ENCODE measurements around the gene BNC2.

Gene BNC2

GRCh38 chr9:16559418-16560188, 310.9 kb downstream of the BNC2 start:
- DNase-seq (ENCODE audit: low spot score) (no peak), ATAC-seq (ENCODE audit: low read depth) (no peak)

GRCh38 chr9:16555802-16556201, 314.7 kb downstream of the BNC2 start:
- no peak overlapping the region for H3K4me3 ChIP-seq (ENCODE audit: severe bottlenecking)
- H3K4me1 ChIP-seq (ENCODE audit: insufficient read depth, poor library complexity, severe bottlenecking) = no peaks in the 10 kb centered on the region
- no peaks in the 10 kb centered on the region for H3K27me3 ChIP-seq (ENCODE audit: insufficient read depth, poor library complexity, severe bottlenecking)
- no peaks in the 10 kb centered on the region for H3K36me3 ChIP-seq (ENCODE audit: low read depth)
- no peak for TF ChIP-seq CTCF (IDR thresholded peaks at IDR 0.05; ENCODE audit: poor library complexity, severe bottlenecking)
- ATAC-seq (ENCODE audit: low read depth) = no peak
- DNase-seq (ENCODE audit: low spot score) = no peak
- H3K9me3 ChIP-seq (ENCODE audit: severe bottlenecking) = no peaks in the 10 kb centered on the region
- no peak overlapping the region for H3K27ac ChIP-seq (ENCODE audit: poor library complexity, severe bottlenecking)

More at GRCh38 chr9:16559418-16560188, 310.9 kb downstream of the BNC2 start:
- no peaks in the 10 kb centered on the region for H3K27me3 ChIP-seq (ENCODE audit: insufficient read depth, poor library complexity, severe bottlenecking)
- no peak overlapping the region for H3K4me3 ChIP-seq (ENCODE audit: severe bottlenecking)
- no peak overlapping the region for H3K27ac ChIP-seq (ENCODE audit: poor library complexity, severe bottlenecking)
- H3K36me3 ChIP-seq (ENCODE audit: low read depth) = no peaks in the 10 kb centered on the region
- no peaks in the 10 kb centered on the region for H3K9me3 ChIP-seq (ENCODE audit: severe bottlenecking)
- no peak for TF ChIP-seq CTCF (IDR thresholded peaks at IDR 0.05; ENCODE audit: poor library complexity, severe bottlenecking)
- no peaks in the 10 kb centered on the region for H3K4me1 ChIP-seq (ENCODE audit: insufficient read depth, poor library complexity, severe bottlenecking)

GRCh38 chr9:16553869-16554540, 316.5 kb downstream of the BNC2 start:
- ATAC-seq (ENCODE audit: low read depth) (no peak), DNase-seq (ENCODE audit: low spot score) (no peak)
- Histone ChIP-seq H3K4me3 (ENCODE audit: severe bottlenecking) (no peak overlapping the region), H3K4me1 (ENCODE audit: insufficient read depth, poor library complexity, severe bottlenecking) (no peaks in the 10 kb centered on the region), H3K27ac (ENCODE audit: poor library complexity, severe bottlenecking) (no peak overlapping the region), H3K36me3 (ENCODE audit: low read depth) (no peaks in the 10 kb centered on the region), H3K9me3 (ENCODE audit: severe bottlenecking) (no peaks in the 10 kb centered on the region), H3K27me3 (ENCODE audit: insufficient read depth, poor library complexity, severe bottlenecking) (no peaks in the 10 kb centered on the region)
- no peak for TF ChIP-seq CTCF (IDR thresholded peaks at IDR 0.05; ENCODE audit: poor library complexity, severe bottlenecking)

- DNase-seq (ENCODE audit: low spot score) (no peak), ATAC-seq (ENCODE audit: low read depth) (no peak)
- Histone ChIP-seq H3K4me1 (ENCODE audit: insufficient read depth, poor library complexity, severe bottlenecking) (no peaks in the 10 kb centered on the region), H3K27ac (ENCODE audit: poor library complexity, severe bottlenecking) (no peak overlapping the region), H3K36me3 (ENCODE audit: low read depth) (no peaks in the 10 kb centered on the region), H3K4me3 (ENCODE audit: severe bottlenecking) (no peak overlapping the region), H3K27me3 (ENCODE audit: insufficient read depth, poor library complexity, severe bottlenecking) (no peaks in the 10 kb centered on the region), H3K9me3 (ENCODE audit: severe bottlenecking) (no peaks in the 10 kb centered on the region)
- TF ChIP-seq CTCF (IDR thresholded peaks at IDR 0.05; ENCODE audit: poor library complexity, severe bottlenecking) = no peak
Observed at GRCh38 chr9:16552252-16552651, 318.2 kb downstream of the BNC2 start.

- Histone ChIP-seq H3K4me1 (ENCODE audit: insufficient read depth, poor library complexity, severe bottlenecking) (no peaks in the 10 kb centered on the region), H3K36me3 (ENCODE audit: low read depth) (no peaks in the 10 kb centered on the region), H3K27ac (ENCODE audit: poor library complexity, severe bottlenecking) (no peak overlapping the region), H3K27me3 (ENCODE audit: insufficient read depth, poor library complexity, severe bottlenecking) (no peaks in the 10 kb centered on the region), H3K9me3 (ENCODE audit: severe bottlenecking) (no peaks in the 10 kb centered on the region), H3K4me3 (ENCODE audit: severe bottlenecking) (no peak overlapping the region)
- no peak for TF ChIP-seq CTCF (IDR thresholded peaks at IDR 0.05; ENCODE audit: poor library complexity, severe bottlenecking)
- DNase-seq (ENCODE audit: low spot score) (no peak), ATAC-seq (ENCODE audit: low read depth) (no peak)
Observed at GRCh38 chr9:16551692-16552091, 318.8 kb downstream of the BNC2 start.

Data from RWPE2 (cell line).